ENCODE results near the gene MAD1L1.
A peak's percentile ranks its signal among the peaks of the same experiment; 100 is the strongest.
"Not testable (repeated sequence)": the region's sequence is repeated elsewhere in the genome, so short reads cannot be mapped to it uniquely, and the experiment has no call there.

MAD1L1 gene

GRCh38 chr7:2232766-2233520 lies at the start of gene MAD1L1:
Gene MAD1L1 (minus strand): TSS chr7:2232945. CDS start chr7:2230133, 2,812 bp downstream.
- peak; percentile 88 to 95 (median 92) for DNase-seq

- no peak for DNase-seq
Observed at GRCh38 chr7:2282185-2282751, 49.5 kb upstream of the MAD1L1 start.

- DNase-seq, result no peak
Observed at GRCh38 chr7:2281541-2281940, 48.8 kb upstream of the MAD1L1 start.

GRCh38 chr7:2280424-2280823 lies 47.7 kb upstream of the MAD1L1 start:
- no peak for DNase-seq

GRCh38 chr7:2279896-2280295 lies 47.2 kb upstream of the MAD1L1 start:
- DNase-seq, result no peak

- DNase-seq, result no peak
Observed at GRCh38 chr7:2278026-2278425, 45.3 kb upstream of the MAD1L1 start.

- DNase-seq, result no peak
Observed at GRCh38 chr7:2276107-2276506, 43.4 kb upstream of the MAD1L1 start.

- no peak for DNase-seq
Observed at GRCh38 chr7:2275101-2275500, 42.4 kb upstream of the MAD1L1 start.

- DNase-seq, result no peak
Observed at GRCh38 chr7:2274666-2275065, 41.9 kb upstream of the MAD1L1 start.

- DNase-seq, result no peak
Observed at GRCh38 chr7:2273866-2274265, 41.1 kb upstream of the MAD1L1 start.

- no peak for DNase-seq
Observed at GRCh38 chr7:2272031-2272430, 39.3 kb upstream of the MAD1L1 start.

- no peak for DNase-seq
Observed at GRCh38 chr7:2271273-2272026, 38.7 kb upstream of the MAD1L1 start.

- no peak for DNase-seq
Observed at GRCh38 chr7:2270495-2270894, 37.8 kb upstream of the MAD1L1 start.

- DNase-seq, result no peak
Observed at GRCh38 chr7:2269991-2270460, 37.3 kb upstream of the MAD1L1 start.

- DNase-seq, result not testable (repeated sequence)
Observed at GRCh38 chr7:2269089-2269990, 36.6 kb upstream of the MAD1L1 start.

- no peak for DNase-seq
Observed at GRCh38 chr7:2266911-2267310, 34.2 kb upstream of the MAD1L1 start.

GRCh38 chr7:2264158-2264557 lies 31.4 kb upstream of the MAD1L1 start:
- DNase-seq, result no peak

- no peak for DNase-seq
Observed at GRCh38 chr7:2263176-2263575, 30.4 kb upstream of the MAD1L1 start.

GRCh38 chr7:2261611-2262010 lies 28.9 kb upstream of the MAD1L1 start:
- no peak for DNase-seq

- peak; percentile 30 to 80 (median 60) for DNase-seq
Observed at GRCh38 chr7:2260820-2261219, 28.1 kb upstream of the MAD1L1 start.

- DNase-seq, result no peak
Observed at GRCh38 chr7:2259480-2259879, 26.7 kb upstream of the MAD1L1 start.

- no peak for DNase-seq
Observed at GRCh38 chr7:2258661-2259365, 26.1 kb upstream of the MAD1L1 start.

Data from NCI-H1417 (cell line).